HepG2 (cell line): Measurements from ENCODE around the gene BORCS5. TPM values are rescaled to one million over a fixed set of nuclear protein-coding genes. Genes with fewer than 3 reads are reported as not detected.

Experiments used
- CEBPG ChIP-seq: IDR thresholded peaks from 2 replicates; pipeline ENCODE4 v1.6.1; 2016
- DNMT1 ChIP-seq: sonication (generic); formaldehyde crosslinking; IDR thresholded peaks from 2 replicates; pipeline ENCODE4 v1.5.1; 2020; ENCODE audit warnings: mild to moderate bottlenecking, missing genetic modification reagents
- FOXK2 ChIP-seq: fragments of 450-650 bp; IDR thresholded peaks from 2 replicates; pipeline ENCODE4 v1.6.1; 2016
- HES4 ChIP-seq: sonication (generic); formaldehyde crosslinking; IDR thresholded peaks from 2 replicates; pipeline ENCODE4 v1.9.0; 2021; ENCODE audit warnings: mild to moderate bottlenecking, missing genetic modification reagents, borderline replicate concordance
- HOXA9 ChIP-seq: sonication (generic); formaldehyde crosslinking; IDR thresholded peaks from 2 replicates; pipeline ENCODE4 v1.8.1; 2022; ENCODE audit warnings: missing genetic modification reagents, mild to moderate bottlenecking, moderate library complexity, borderline replicate concordance
- IKZF5 ChIP-seq: IDR thresholded peaks from 2 replicates; pipeline ENCODE4 v1.6.1; 2018; ENCODE audit warnings: missing genetic modification reagents, mild to moderate bottlenecking, missing compliant biosample characterization
- IRF1 ChIP-seq: sonication (generic); formaldehyde crosslinking; IDR thresholded peaks from 2 replicates; pipeline ENCODE4 v1.4.0; 2020; ENCODE audit warnings: low read depth, mild to moderate bottlenecking, missing genetic modification reagents
- NFIB ChIP-seq: sonication (generic); formaldehyde crosslinking; IDR thresholded peaks from 2 replicates; pipeline ENCODE4 v1.9.0; 2021; ENCODE audit warnings: missing genetic modification reagents, mild to moderate bottlenecking, borderline replicate concordance
- POLR2AphosphoS5 ChIP-seq: IDR thresholded peaks from 2 replicates; pipeline ENCODE4 v1.6.1; 2012; ENCODE audit warnings: low read depth, low read length
- POLR2G ChIP-seq: fragments of 200-400 bp; formaldehyde crosslinking; IDR thresholded peaks from 2 replicates; pipeline ENCODE4 v1.6.1; 2018; ENCODE audit warnings: mild to moderate bottlenecking, low read depth, low read length, moderate library complexity
- RNF2 ChIP-seq: fragments of 450-650 bp; conservative IDR thresholded peaks from 2 replicates; pipeline ENCODE4 v1.6.1; 2016; ENCODE audit warnings: low read depth
- SIN3A ChIP-seq: IDR thresholded peaks from 2 replicates; pipeline ENCODE4 v1.6.1; 2011; ENCODE audit warnings: low read depth, mild to moderate bottlenecking, control low read depth, low read length, borderline replicate concordance
- STAG1 ChIP-seq: sonication (generic); formaldehyde crosslinking; IDR thresholded peaks from 2 replicates; pipeline ENCODE4 v1.4.0; 2020; ENCODE audit warnings: missing genetic modification reagents
- STAT5B ChIP-seq: sonication (generic); formaldehyde crosslinking; IDR thresholded peaks from 2 replicates; pipeline ENCODE4 v1.4.0; 2020; ENCODE audit warnings: missing genetic modification reagents
- TFDP1 ChIP-seq: IDR thresholded peaks from 2 replicates; pipeline ENCODE4 v1.6.1; 2016; ENCODE audit warnings: missing compliant biosample characterization, missing genetic modification reagents, borderline replicate concordance
- ZNF383 ChIP-seq: sonication (generic); formaldehyde crosslinking; IDR thresholded peaks from 2 replicates; pipeline ENCODE4 v1.4.0; 2020; ENCODE audit warnings: missing genetic modification reagents, mild to moderate bottlenecking, borderline replicate concordance
- ZNF580 ChIP-seq: IDR thresholded peaks from 2 replicates; pipeline ENCODE4 v1.6.1; 2016; ENCODE audit warnings: low read depth, borderline replicate concordance
- ZNF615 ChIP-seq: sonication (generic); formaldehyde crosslinking; IDR thresholded peaks from 2 replicates; pipeline ENCODE4 v1.5.0; 2020; ENCODE audit warnings: mild to moderate bottlenecking, missing genetic modification reagents, borderline replicate concordance
- ZNF674 ChIP-seq: sonication (generic); formaldehyde crosslinking; IDR thresholded peaks from 2 replicates; pipeline ENCODE4 v1.5.0; 2020; ENCODE audit warnings: low read depth, mild to moderate bottlenecking, missing genetic modification reagents
- polyA plus RNA-seq, 8 experiments: library from polyadenylated mRNA; depleted of rRNA in 3 of 8; stranded (reverse) in 7 of 8; unstranded in 1 of 8; fragments of >200 nt; fragmentation: Illumina TruSeq in 4 of 8; extraction: Trizol in 4 of 8; gene quantifications; 2 replicates each; pipeline versions ENCODE4 v1.2.1 to v1.2.3, GENCODE V29; 2011 to 2016; ENCODE audit warnings: low read depth in 4 of 8, missing spikeins in 1 of 8, mixed read lengths in 1 of 8; ENCODE audit not compliant: insufficient read depth in 1 of 8
- total RNA-seq, 5 experiments: library from RNA; depleted of rRNA; stranded (reverse); fragments of >200 nt; fragmentation: Illumina TruSeq; extraction: Trizol; gene quantifications; 2 replicates each; pipeline ENCODE4 v1.2.3, GENCODE V29; 2016; ENCODE audit warnings: low read depth in 1 of 5
- TF ChIP-seq, protein P1 (sequence below): sonication (generic); formaldehyde crosslinking; IDR thresholded peaks from 2 replicates; pipeline ENCODE4 v1.5.0; 2020; ENCODE audit warnings: mild to moderate bottlenecking, low read depth, missing genetic modification reagents, borderline replicate concordance
- TF ChIP-seq, protein P2 (sequence below): sonication (generic); formaldehyde crosslinking; IDR thresholded peaks from 2 replicates; pipeline ENCODE4 v1.8.0; 2023; ENCODE audit warnings: mild to moderate bottlenecking, missing genetic modification reagents
- TF ChIP-seq, protein P3 (sequence below): sonication (generic); formaldehyde crosslinking; IDR thresholded peaks from 2 replicates; pipeline ENCODE4 v1.4.0; 2020; ENCODE audit warnings: missing genetic modification reagents

BORCS5 gene
- total and polyA plus RNA-seq, 2 of the 13 experiments (the other 11 are each of a cell fraction or from before 2014, with no cell fraction given), result 3.9 to 4.7 TPM

- peak; percentile 54; the same call in 1 of the 2 replicates for TF ChIP-seq TFDP1
- TF ChIP-seq IRF1, result no peak
- no peak; the same call in 1 of the 2 replicates for TF ChIP-seq HES4 (CRISPR knock-in tag)
- TF ChIP-seq ZNF580 (CRISPR knock-in tag), result no peak; the same call in 1 of the 2 replicates
- no peak for TF ChIP-seq HOXA9 (CRISPR knock-in tag)
- no peak for TF ChIP-seq ZNF615 (CRISPR knock-in tag)
- peak; percentile 96 for TF ChIP-seq POLR2G
- peak; percentile 94 for TF ChIP-seq SIN3A
- TF ChIP-seq, protein P1, sequence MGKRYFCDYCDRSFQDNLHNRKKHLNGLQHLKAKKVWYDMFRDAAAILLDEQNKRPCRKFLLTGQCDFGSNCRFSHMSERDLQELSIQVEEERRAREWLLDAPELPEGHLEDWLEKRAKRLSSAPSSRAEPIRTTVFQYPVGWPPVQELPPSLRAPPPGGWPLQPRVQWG (CRISPR knock-in tag), result no peak
- peak; percentile 89 for TF ChIP-seq POLR2AphosphoS5
- TF ChIP-seq, protein P2, sequence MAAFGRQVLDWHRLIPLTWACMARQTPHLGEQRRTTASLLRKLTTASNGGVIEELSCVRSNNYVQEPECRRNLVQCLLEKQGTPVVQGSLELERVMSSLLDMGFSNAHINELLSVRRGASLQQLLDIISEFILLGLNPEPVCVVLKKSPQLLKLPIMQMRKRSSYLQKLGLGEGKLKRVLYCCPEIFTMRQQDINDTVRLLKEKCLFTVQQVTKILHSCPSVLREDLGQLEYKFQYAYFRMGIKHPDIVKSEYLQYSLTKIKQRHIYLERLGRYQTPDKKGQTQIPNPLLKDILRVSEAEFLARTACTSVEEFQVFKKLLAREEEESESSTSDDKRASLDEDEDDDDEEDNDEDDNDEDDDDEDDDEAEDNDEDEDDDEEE (CRISPR knock-in tag), result no peak
- no peak for TF ChIP-seq ZNF383 (CRISPR knock-in tag)
- TF ChIP-seq DNMT1 (CRISPR knock-in tag), result no peak
- TF ChIP-seq, protein P3, sequence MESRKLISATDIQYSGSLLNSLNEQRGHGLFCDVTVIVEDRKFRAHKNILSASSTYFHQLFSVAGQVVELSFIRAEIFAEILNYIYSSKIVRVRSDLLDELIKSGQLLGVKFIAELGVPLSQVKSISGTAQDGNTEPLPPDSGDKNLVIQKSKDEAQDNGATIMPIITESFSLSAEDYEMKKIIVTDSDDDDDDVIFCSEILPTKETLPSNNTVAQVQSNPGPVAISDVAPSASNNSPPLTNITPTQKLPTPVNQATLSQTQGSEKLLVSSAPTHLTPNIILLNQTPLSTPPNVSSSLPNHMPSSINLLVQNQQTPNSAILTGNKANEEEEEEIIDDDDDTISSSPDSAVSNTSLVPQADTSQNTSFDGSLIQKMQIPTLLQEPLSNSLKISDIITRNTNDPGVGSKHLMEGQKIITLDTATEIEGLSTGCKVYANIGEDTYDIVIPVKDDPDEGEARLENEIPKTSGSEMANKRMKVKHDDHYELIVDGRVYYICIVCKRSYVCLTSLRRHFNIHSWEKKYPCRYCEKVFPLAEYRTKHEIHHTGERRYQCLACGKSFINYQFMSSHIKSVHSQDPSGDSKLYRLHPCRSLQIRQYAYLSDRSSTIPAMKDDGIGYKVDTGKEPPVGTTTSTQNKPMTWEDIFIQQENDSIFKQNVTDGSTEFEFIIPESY (CRISPR knock-in tag), result peak; percentile 16; the same call in 1 of the 2 replicates
- TF ChIP-seq STAG1 (CRISPR knock-in tag), result peak; percentile 47
- TF ChIP-seq FOXK2, result no peak
- TF ChIP-seq NFIB, result no peak
- peak; percentile 65; the same call in 1 of the 2 replicates for TF ChIP-seq RNF2
- TF ChIP-seq ZNF674, result no peak; the same call in 1 of the 2 replicates
- peak; percentile 79; the same call in 1 of the 2 replicates for TF ChIP-seq IKZF5 (CRISPR knock-in tag)
- TF ChIP-seq STAT5B (CRISPR knock-in tag), result no peak
- TF ChIP-seq CEBPG, result peak; percentile 73
These were observed at the start of gene BORCS5 (continued) for GRCh38 chr12:12356896-12357718.
